DND-41 (cell line): ENCODE measurements around the gene DGKQ.

Experiments
- ATAC-seq: fragments of 200-7000 bp; cut with Tn5 transposase; 3 replicates; pipeline ENCODE4 v1.9.1; 2021; ENCODE audit warnings: low read depth; ENCODE audit not compliant: insufficient read depth
- DNase-seq: peaks from one replicate; pipeline ENCODE4 v3.0.0-alpha.2; 2020
- H2AFZ ChIP-seq: 2 replicates; pipeline ENCODE4 v1.6.0; 2012; ENCODE audit warnings: low read depth, low read length
- H3K27ac ChIP-seq: 2 replicates; pipeline ENCODE4 v1.5.1; 2012; ENCODE audit warnings: low read length, inconsistent platforms
- H3K27me3 ChIP-seq: fragments of 200-600 bp; sonication (generic); 2 replicates; pipeline ENCODE4 v1.6.0; 2012; ENCODE audit warnings: low read length, mild to moderate bottlenecking, inconsistent platforms; ENCODE audit not compliant: insufficient read depth, poor library complexity
- H3K36me3 ChIP-seq: 2 replicates; pipeline ENCODE4 v1.5.1; 2012; ENCODE audit warnings: low read length, inconsistent platforms; ENCODE audit not compliant: insufficient read depth
- H3K4me1 ChIP-seq: 2 replicates; pipeline ENCODE4 v1.5.1; 2012; ENCODE audit warnings: mild to moderate bottlenecking, low read length; ENCODE audit not compliant: insufficient read depth
- H3K4me2 ChIP-seq: 2 replicates; pipeline ENCODE4 v1.6.0; 2012; ENCODE audit warnings: mild to moderate bottlenecking, moderate library complexity, low read length, inconsistent platforms; ENCODE audit not compliant: insufficient read depth
- H3K4me3 ChIP-seq, 2 experiments: fragments of 200-600 bp in 1 of 2; shearing (Covaris generic) in 1 of 2; 2 replicates each; pipeline ENCODE4 v1.5.1; 2012 to 2016; ENCODE audit warnings: inconsistent platforms in 2 of 2, low read length in 2 of 2, mild to moderate bottlenecking in 2 of 2, low read depth in 1 of 2, moderate library complexity in 1 of 2
- H3K79me2 ChIP-seq: 2 replicates; pipeline ENCODE4 v1.6.0; 2012; ENCODE audit warnings: low read length, inconsistent platforms; ENCODE audit not compliant: insufficient read depth
- H3K9ac ChIP-seq: 2 replicates; pipeline ENCODE4 v1.6.0; 2012; ENCODE audit warnings: low read depth, mild to moderate bottlenecking, inconsistent platforms, low read length, moderate library complexity
- H3K9me3 ChIP-seq: 2 replicates; pipeline ENCODE4 v1.5.1; 2012; ENCODE audit warnings: low read length, moderate library complexity, mild to moderate bottlenecking, inconsistent platforms; ENCODE audit not compliant: insufficient read depth, severe bottlenecking
- H4K20me1 ChIP-seq: 2 replicates; pipeline ENCODE4 v1.6.0; 2012; ENCODE audit warnings: low read length; ENCODE audit not compliant: insufficient read depth
- EZH2 ChIP-seq: IDR thresholded peaks from 3 replicates; pipeline ENCODE4 v1.6.1; 2012; ENCODE audit warnings: borderline replicate concordance, low read depth, mild to moderate bottlenecking, moderate library complexity, low read length, inconsistent platforms; ENCODE audit not compliant: severe bottlenecking
- TF ChIP-seq, protein P1 (sequence below): IDR thresholded peaks from 2 replicates; pipeline ENCODE4 v1.5.1; 2012; ENCODE audit warnings: borderline replicate concordance, low read length, moderate library complexity, mild to moderate bottlenecking; ENCODE audit not compliant: poor library complexity, severe bottlenecking; ENCODE audit errors: extremely low read depth

Gene DGKQ

DNA sequence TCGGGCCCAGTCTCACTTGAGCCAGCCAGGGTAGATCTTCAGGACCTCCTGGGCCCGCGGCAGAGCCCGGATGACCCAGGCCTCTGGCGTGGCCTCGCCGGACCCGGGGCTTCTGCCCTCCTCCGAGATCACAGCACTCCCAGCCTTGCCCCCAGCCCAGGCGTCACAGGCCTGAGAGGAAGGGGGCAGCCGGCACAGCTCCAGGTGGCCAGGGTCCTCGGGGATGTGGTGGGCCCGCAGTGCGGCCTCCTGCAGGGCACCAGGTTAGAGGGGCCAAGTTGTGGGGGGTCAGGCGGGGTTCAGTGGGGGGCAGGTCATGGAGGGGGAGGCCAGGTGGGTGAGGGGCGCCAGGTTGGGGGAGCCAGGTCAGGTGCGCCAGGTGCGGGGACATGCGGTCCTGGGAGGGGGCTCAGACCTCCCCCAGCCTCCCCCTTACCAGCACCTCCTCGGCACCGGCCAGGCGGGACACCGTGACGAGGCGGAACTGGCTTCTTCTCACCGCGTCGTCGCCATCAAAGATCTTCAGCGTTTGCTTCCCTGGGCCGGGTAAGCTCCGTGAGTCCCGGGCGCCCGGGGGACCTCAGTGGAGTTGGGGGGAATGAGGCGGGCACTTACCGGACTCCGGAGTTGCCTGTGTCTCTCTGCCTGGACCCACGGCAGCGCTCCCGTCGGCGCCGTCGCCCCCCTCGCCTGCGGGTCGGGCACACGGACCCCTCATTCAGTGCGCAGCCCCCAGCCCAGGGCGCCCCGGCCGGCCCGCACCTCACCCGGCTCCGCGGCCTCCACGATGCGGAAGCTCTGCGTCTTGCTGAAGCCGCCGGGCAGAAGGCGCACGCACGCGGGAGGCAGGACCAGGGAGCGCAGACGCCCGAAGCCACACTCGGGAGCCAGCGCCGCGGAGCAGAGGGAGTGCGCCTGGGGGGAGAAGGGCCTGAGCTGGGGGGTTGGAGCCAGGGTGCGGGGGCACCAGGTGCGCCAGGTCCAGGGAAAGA lies 6.0 kb downstream of the DGKQ start:
- Histone ChIP-seq H3K4me1 (peaks cover 14% of the 10 kb centered on the region), H3K4me2 (no peak overlapping the region), H2AFZ (no peak overlapping the region), H3K27ac (no peak overlapping the region), H3K36me3 (peaks cover 49% of the 10 kb centered on the region), H4K20me1 (peaks cover 32% of the 10 kb centered on the region), H3K9me3 (no peaks in the 10 kb centered on the region), H3K27me3 (no peaks in the 10 kb centered on the region), H3K79me2 (peaks cover 14% of the 10 kb centered on the region), H3K4me3 (no peak overlapping the region), H3K9ac (no peak overlapping the region)
- DNase-seq = no peak
- TF ChIP-seq, protein P1, sequence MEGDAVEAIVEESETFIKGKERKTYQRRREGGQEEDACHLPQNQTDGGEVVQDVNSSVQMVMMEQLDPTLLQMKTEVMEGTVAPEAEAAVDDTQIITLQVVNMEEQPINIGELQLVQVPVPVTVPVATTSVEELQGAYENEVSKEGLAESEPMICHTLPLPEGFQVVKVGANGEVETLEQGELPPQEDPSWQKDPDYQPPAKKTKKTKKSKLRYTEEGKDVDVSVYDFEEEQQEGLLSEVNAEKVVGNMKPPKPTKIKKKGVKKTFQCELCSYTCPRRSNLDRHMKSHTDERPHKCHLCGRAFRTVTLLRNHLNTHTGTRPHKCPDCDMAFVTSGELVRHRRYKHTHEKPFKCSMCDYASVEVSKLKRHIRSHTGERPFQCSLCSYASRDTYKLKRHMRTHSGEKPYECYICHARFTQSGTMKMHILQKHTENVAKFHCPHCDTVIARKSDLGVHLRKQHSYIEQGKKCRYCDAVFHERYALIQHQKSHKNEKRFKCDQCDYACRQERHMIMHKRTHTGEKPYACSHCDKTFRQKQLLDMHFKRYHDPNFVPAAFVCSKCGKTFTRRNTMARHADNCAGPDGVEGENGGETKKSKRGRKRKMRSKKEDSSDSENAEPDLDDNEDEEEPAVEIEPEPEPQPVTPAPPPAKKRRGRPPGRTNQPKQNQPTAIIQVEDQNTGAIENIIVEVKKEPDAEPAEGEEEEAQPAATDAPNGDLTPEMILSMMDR = no peak
- TF ChIP-seq EZH2 = no peak
- no peak for ATAC-seq

DNA sequence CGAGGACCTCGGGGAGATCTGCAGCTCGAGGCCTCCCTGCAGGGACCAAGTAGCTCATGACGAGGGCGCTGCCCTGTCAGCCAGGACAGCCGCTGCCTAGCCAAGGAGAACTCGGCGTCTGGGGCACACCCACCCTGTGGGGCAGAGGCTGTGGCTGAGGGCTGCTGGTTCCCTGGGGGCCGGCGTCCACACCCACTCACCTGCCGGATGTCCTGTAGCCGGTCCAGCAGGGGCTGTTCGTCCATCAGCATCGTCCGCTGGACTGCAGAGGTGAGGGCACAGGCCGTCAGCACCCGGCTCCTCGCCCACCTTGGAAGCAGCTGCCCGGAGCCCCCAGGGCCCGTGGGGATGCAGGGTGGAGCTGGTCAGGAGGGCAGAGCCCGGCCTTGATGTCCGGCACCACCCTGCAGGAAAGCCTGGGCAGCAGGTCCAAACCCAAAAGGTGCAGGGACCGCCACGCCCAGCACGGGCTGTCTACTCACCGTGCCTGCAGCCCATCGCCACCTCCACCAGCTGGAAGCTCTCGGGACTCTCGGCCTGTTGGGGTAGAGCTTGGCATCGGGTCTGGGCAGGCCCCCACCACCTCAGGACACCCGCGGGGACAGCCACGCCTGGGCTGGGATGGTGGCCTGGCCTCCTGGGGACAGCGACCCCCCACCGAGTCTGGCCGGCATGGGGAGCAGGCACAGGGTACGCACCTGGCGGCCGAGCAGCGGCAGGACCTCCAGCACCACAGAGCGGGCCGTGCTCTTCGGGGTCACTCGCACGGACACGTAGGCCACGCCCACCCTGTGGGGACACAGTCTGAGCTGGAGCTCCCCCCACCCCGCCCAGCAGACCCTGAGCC lies 6.9 kb downstream of the DGKQ start:
- no peak for ATAC-seq
- no peak overlapping the region for H2AFZ ChIP-seq

DNA sequence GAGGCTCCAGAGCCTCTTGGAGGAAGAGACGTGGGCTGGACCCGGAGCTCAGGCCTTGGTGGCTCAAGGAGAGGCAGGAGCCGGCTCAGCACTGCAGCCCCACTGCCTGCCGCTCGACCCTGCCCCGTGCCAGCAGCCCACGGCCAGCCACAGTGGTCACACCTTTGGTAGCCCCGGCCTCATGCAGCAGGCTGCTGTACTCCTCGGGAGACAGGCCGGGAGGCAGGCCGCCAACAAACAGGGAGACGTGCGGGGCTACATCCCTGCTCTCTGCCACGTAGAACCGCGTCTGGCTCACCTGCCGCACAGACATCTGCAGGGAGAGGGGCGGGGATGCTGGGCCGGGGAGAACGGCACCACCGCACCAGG lies 7.6 kb downstream of the DGKQ start:
- Histone ChIP-seq H3K79me2 (peaks cover 5% of the 10 kb centered on the region; the same call in 1 of the 2 replicates), H3K4me1 (no peaks in the 10 kb centered on the region), H3K4me3 (no peak overlapping the region), H3K9ac (no peak overlapping the region), H2AFZ (no peak overlapping the region), H3K9me3 (no peaks in the 10 kb centered on the region), H3K27ac (no peak overlapping the region), H3K4me2 (no peak overlapping the region), H3K27me3 (no peaks in the 10 kb centered on the region), H4K20me1 (peaks cover 18% of the 10 kb centered on the region), H3K36me3 (peaks cover 61% of the 10 kb centered on the region)
- TF ChIP-seq EZH2 = no peak
- TF ChIP-seq, protein P1 = no peak
- ATAC-seq = no peak
- no peak for DNase-seq

More for the DNA sequence above, 6.9 kb downstream of the DGKQ start:
- H3K9me3 ChIP-seq = no peaks in the 10 kb centered on the region
- no peak for TF ChIP-seq EZH2
- TF ChIP-seq, protein P1 = no peak
- no peak overlapping the region for H3K4me2 ChIP-seq
- H3K9ac ChIP-seq = no peak overlapping the region
- peaks cover 6% of the 10 kb centered on the region; the same call in 1 of the 2 replicates for H3K79me2 ChIP-seq
- H3K27me3 ChIP-seq = no peaks in the 10 kb centered on the region
- no peak overlapping the region for H3K4me3 ChIP-seq
- peaks cover 58% of the 10 kb centered on the region for H3K36me3 ChIP-seq
- H4K20me1 ChIP-seq = peaks cover 26% of the 10 kb centered on the region
- no peak overlapping the region for H3K27ac ChIP-seq
- H3K4me1 ChIP-seq = peaks cover 5% of the 10 kb centered on the region; the same call in 1 of the 2 replicates
- no peak for DNase-seq
